B cell (primary cell): ENCODE results near the gene ATG4D.

Source experiments
- CTCF ChIP-seq: fragments of 200-600 bp; IDR thresholded peaks from one replicate; pipeline ENCODE4 v1.8.0; 2022; ENCODE audit warnings: antibody characterized with exemption, mild to moderate bottlenecking
- EZH2 ChIP-seq: IDR thresholded peaks from 2 replicates; pipeline ENCODE4 v1.6.1; 2012; ENCODE audit warnings: borderline replicate concordance, low read depth, mild to moderate bottlenecking, moderate library complexity, low read length; ENCODE audit not compliant: insufficient read depth, poor library complexity, severe bottlenecking

GRCh38 chr19:10586396-10586795, 42.7 kb downstream of the ATG4D start:
- no peak for TF ChIP-seq CTCF
- no peak for TF ChIP-seq EZH2
